ENCODE results near the gene EXOSC7.

The EXOSC7 gene

GRCh38 chr3:45031531-45031930, 55.5 kb downstream of the EXOSC7 start:
- no peak overlapping the region for H3K4me3 ChIP-seq (ENCODE audit: low read depth, low read length)
- H3K36me3 ChIP-seq (ENCODE audit: control insufficient read depth, insufficient read depth, low read length), result no peaks in the 10 kb centered on the region
- no peaks in the 10 kb centered on the region for H3K9me3 ChIP-seq (ENCODE audit: control insufficient read depth, insufficient read depth, low read length)
- peaks cover 35% of the 10 kb centered on the region for H3K27me3 ChIP-seq (ENCODE audit: control insufficient read depth, insufficient read depth, low read length)
- H3K4me1 ChIP-seq (ENCODE audit: control insufficient read depth, insufficient read depth, low read length), result no peaks in the 10 kb centered on the region
- H3K9ac ChIP-seq (ENCODE audit: low read depth, low read length), result no peak overlapping the region

- no peak overlapping the region for H3K9ac ChIP-seq (ENCODE audit: low read depth, low read length)
Measured at GRCh38 chr3:45032113-45032512, 56.1 kb downstream of the EXOSC7 start.

GRCh38 chr3:45033791-45034190, 57.7 kb downstream of the EXOSC7 start:
- Histone ChIP-seq H3K27me3 (ENCODE audit: control insufficient read depth, insufficient read depth, low read length) (peaks cover 42% of the 10 kb centered on the region), H3K9ac (ENCODE audit: low read depth, low read length) (no peak overlapping the region), H3K36me3 (ENCODE audit: control insufficient read depth, insufficient read depth, low read length) (no peaks in the 10 kb centered on the region), H3K9me3 (ENCODE audit: control insufficient read depth, insufficient read depth, low read length) (no peaks in the 10 kb centered on the region), H3K4me3 (ENCODE audit: low read depth, low read length) (no peak overlapping the region), H3K4me1 (ENCODE audit: control insufficient read depth, insufficient read depth, low read length) (peaks cover 4% of the 10 kb centered on the region)

More at GRCh38 chr3:45032113-45032512, 56.1 kb downstream of the EXOSC7 start:
- Histone ChIP-seq H3K36me3 (ENCODE audit: control insufficient read depth, insufficient read depth, low read length) (no peaks in the 10 kb centered on the region), H3K4me1 (ENCODE audit: control insufficient read depth, insufficient read depth, low read length) (no peaks in the 10 kb centered on the region), H3K27me3 (ENCODE audit: control insufficient read depth, insufficient read depth, low read length) (peaks cover 40% of the 10 kb centered on the region), H3K4me3 (ENCODE audit: low read depth, low read length) (no peak overlapping the region), H3K9me3 (ENCODE audit: control insufficient read depth, insufficient read depth, low read length) (no peaks in the 10 kb centered on the region)

- Histone ChIP-seq H3K27me3 (ENCODE audit: control insufficient read depth, insufficient read depth, low read length) (peaks cover 42% of the 10 kb centered on the region), H3K9ac (ENCODE audit: low read depth, low read length) (no peak overlapping the region), H3K4me1 (ENCODE audit: control insufficient read depth, insufficient read depth, low read length) (peaks cover 4% of the 10 kb centered on the region), H3K36me3 (ENCODE audit: control insufficient read depth, insufficient read depth, low read length) (no peaks in the 10 kb centered on the region), H3K9me3 (ENCODE audit: control insufficient read depth, insufficient read depth, low read length) (no peaks in the 10 kb centered on the region), H3K4me3 (ENCODE audit: low read depth, low read length) (no peak overlapping the region)
Measured at GRCh38 chr3:45034612-45035252, 58.7 kb downstream of the EXOSC7 start.

- Histone ChIP-seq H3K9me3 (ENCODE audit: control insufficient read depth, insufficient read depth, low read length) (no peaks in the 10 kb centered on the region), H3K4me3 (ENCODE audit: low read depth, low read length) (peak overlapping the region; percentile 45), H3K4me1 (ENCODE audit: control insufficient read depth, insufficient read depth, low read length) (peaks cover 4% of the 10 kb centered on the region), H3K9ac (ENCODE audit: low read depth, low read length) (no peak overlapping the region), H3K36me3 (ENCODE audit: control insufficient read depth, insufficient read depth, low read length) (no peaks in the 10 kb centered on the region), H3K27me3 (ENCODE audit: control insufficient read depth, insufficient read depth, low read length) (peaks cover 42% of the 10 kb centered on the region)
Measured at GRCh38 chr3:45035441-45036301, 59.6 kb downstream of the EXOSC7 start.

- Histone ChIP-seq H3K27me3 (ENCODE audit: control insufficient read depth, insufficient read depth, low read length) (peaks cover 40% of the 10 kb centered on the region), H3K9ac (ENCODE audit: low read depth, low read length) (no peak overlapping the region), H3K4me3 (ENCODE audit: low read depth, low read length) (no peak overlapping the region), H3K9me3 (ENCODE audit: control insufficient read depth, insufficient read depth, low read length) (no peaks in the 10 kb centered on the region), H3K36me3 (ENCODE audit: control insufficient read depth, insufficient read depth, low read length) (no peaks in the 10 kb centered on the region), H3K4me1 (ENCODE audit: control insufficient read depth, insufficient read depth, low read length) (peaks cover 4% of the 10 kb centered on the region)
Measured at GRCh38 chr3:45037720-45038455, 61.8 kb downstream of the EXOSC7 start.

GRCh38 chr3:45041666-45042065, 65.6 kb downstream of the EXOSC7 start:
- Histone ChIP-seq H3K27me3 (ENCODE audit: control insufficient read depth, insufficient read depth, low read length) (peaks cover 6% of the 10 kb centered on the region), H3K9ac (ENCODE audit: low read depth, low read length) (no peak overlapping the region), H3K9me3 (ENCODE audit: control insufficient read depth, insufficient read depth, low read length) (no peaks in the 10 kb centered on the region), H3K4me1 (ENCODE audit: control insufficient read depth, insufficient read depth, low read length) (peaks cover 4% of the 10 kb centered on the region), H3K36me3 (ENCODE audit: control insufficient read depth, insufficient read depth, low read length) (no peaks in the 10 kb centered on the region), H3K4me3 (ENCODE audit: low read depth, low read length) (no peak overlapping the region)

- H3K27me3 ChIP-seq (ENCODE audit: control insufficient read depth, insufficient read depth, low read length), result peaks cover 1% of the 10 kb centered on the region
- peaks cover 4% of the 10 kb centered on the region for H3K4me1 ChIP-seq (ENCODE audit: control insufficient read depth, insufficient read depth, low read length)
- no peak overlapping the region for H3K9ac ChIP-seq (ENCODE audit: low read depth, low read length)
- no peak overlapping the region for H3K4me3 ChIP-seq (ENCODE audit: low read depth, low read length)
- H3K36me3 ChIP-seq (ENCODE audit: control insufficient read depth, insufficient read depth, low read length), result no peaks in the 10 kb centered on the region
- H3K9me3 ChIP-seq (ENCODE audit: control insufficient read depth, insufficient read depth, low read length), result no peaks in the 10 kb centered on the region
Measured at GRCh38 chr3:45042162-45042561, 66.1 kb downstream of the EXOSC7 start.

- no peaks in the 10 kb centered on the region for H3K27me3 ChIP-seq (ENCODE audit: control insufficient read depth, insufficient read depth, low read length)
- H3K36me3 ChIP-seq (ENCODE audit: control insufficient read depth, insufficient read depth, low read length), result no peaks in the 10 kb centered on the region
- H3K4me3 ChIP-seq (ENCODE audit: low read depth, low read length), result no peak overlapping the region
- no peaks in the 10 kb centered on the region for H3K4me1 ChIP-seq (ENCODE audit: control insufficient read depth, insufficient read depth, low read length)
- no peak overlapping the region for H3K9ac ChIP-seq (ENCODE audit: low read depth, low read length)
- no peaks in the 10 kb centered on the region for H3K9me3 ChIP-seq (ENCODE audit: control insufficient read depth, insufficient read depth, low read length)
Measured at GRCh38 chr3:45043728-45044299, 67.8 kb downstream of the EXOSC7 start.

- H3K9ac ChIP-seq (ENCODE audit: low read depth, low read length), result no peak overlapping the region
- H3K36me3 ChIP-seq (ENCODE audit: control insufficient read depth, insufficient read depth, low read length), result no peaks in the 10 kb centered on the region
- no peaks in the 10 kb centered on the region for H3K9me3 ChIP-seq (ENCODE audit: control insufficient read depth, insufficient read depth, low read length)
- no peaks in the 10 kb centered on the region for H3K4me1 ChIP-seq (ENCODE audit: control insufficient read depth, insufficient read depth, low read length)
- no peak overlapping the region for H3K4me3 ChIP-seq (ENCODE audit: low read depth, low read length)
- H3K27me3 ChIP-seq (ENCODE audit: control insufficient read depth, insufficient read depth, low read length), result peaks cover 9% of the 10 kb centered on the region
Measured at GRCh38 chr3:45048244-45048643, 72.2 kb downstream of the EXOSC7 start.

- Histone ChIP-seq H3K4me3 (ENCODE audit: low read depth, low read length) (no peak overlapping the region), H3K9ac (ENCODE audit: low read depth, low read length) (no peak overlapping the region), H3K4me1 (ENCODE audit: control insufficient read depth, insufficient read depth, low read length) (no peaks in the 10 kb centered on the region), H3K27me3 (ENCODE audit: control insufficient read depth, insufficient read depth, low read length) (peaks cover 20% of the 10 kb centered on the region), H3K36me3 (ENCODE audit: control insufficient read depth, insufficient read depth, low read length) (no peaks in the 10 kb centered on the region), H3K9me3 (ENCODE audit: control insufficient read depth, insufficient read depth, low read length) (no peaks in the 10 kb centered on the region)
Measured at GRCh38 chr3:45049807-45050206, 73.8 kb downstream of the EXOSC7 start.
